ENCODE results near the gene SLC39A9.

DNA sequence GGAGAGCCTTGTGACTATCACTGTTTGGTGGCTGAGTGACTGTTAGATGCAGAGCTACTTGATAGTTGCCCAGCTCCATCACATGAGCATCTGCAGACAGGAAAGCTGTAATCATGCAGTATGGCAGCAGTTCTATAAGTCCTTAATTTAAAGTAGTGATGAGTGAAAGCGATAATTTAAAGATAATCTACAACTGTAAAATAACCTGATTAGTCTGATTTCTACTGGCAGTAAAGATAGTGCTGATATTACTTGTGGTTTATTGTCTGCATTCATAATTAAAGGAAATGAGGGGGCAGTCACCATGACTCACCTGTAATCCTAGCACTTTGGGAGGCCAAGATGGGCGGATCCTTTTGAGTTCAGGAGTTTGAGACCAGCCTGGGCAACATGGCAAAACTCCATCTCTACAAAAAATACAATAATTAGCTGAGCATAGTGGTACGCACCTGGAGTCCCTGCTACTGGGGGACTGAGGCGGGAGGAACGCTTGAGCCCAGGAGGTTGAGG, 44.9 kb downstream of the SLC39A9 start:
- TF ChIP-seq, protein P1, sequence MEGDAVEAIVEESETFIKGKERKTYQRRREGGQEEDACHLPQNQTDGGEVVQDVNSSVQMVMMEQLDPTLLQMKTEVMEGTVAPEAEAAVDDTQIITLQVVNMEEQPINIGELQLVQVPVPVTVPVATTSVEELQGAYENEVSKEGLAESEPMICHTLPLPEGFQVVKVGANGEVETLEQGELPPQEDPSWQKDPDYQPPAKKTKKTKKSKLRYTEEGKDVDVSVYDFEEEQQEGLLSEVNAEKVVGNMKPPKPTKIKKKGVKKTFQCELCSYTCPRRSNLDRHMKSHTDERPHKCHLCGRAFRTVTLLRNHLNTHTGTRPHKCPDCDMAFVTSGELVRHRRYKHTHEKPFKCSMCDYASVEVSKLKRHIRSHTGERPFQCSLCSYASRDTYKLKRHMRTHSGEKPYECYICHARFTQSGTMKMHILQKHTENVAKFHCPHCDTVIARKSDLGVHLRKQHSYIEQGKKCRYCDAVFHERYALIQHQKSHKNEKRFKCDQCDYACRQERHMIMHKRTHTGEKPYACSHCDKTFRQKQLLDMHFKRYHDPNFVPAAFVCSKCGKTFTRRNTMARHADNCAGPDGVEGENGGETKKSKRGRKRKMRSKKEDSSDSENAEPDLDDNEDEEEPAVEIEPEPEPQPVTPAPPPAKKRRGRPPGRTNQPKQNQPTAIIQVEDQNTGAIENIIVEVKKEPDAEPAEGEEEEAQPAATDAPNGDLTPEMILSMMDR (conservative IDR thresholded peaks at IDR 0.05; ENCODE audit: low read depth, low read length): no peak
- no peak for TF ChIP-seq EZH2 (IDR thresholded peaks at IDR 0.05; ENCODE audit: low read length, unreplicated experiment)
